Kidney (tissue), 14 donors: ENCODE measurements around the gene SRCIN1. TPM values are rescaled to one million over a fixed set of nuclear protein-coding genes. Genes with fewer than 3 reads are reported as not detected.
"Not testable (repeated sequence)": the region's sequence is repeated elsewhere in the genome, so short reads cannot be mapped to it uniquely, and the experiment has no call there.

ENCODE experiments used
- DNase-seq, 5 donors: peaks; one replicate each; pipeline ENCODE4 v3.0.0-alpha.2; 2013 to 2020
- FAIRE-seq: peaks from 2 replicates; lab custom pipeline; 2012; peaks lifted over from hg19 to GRCh38; lab: Jason Lieb, UNC
- H3K27ac ChIP-seq, 2 donors: one replicate each; pipeline ENCODE4 v1.7.0; 2013; ENCODE audit warnings: low read depth in 2 of 2, low read length in 2 of 2, inconsistent platforms in 1 of 2
- H3K27me3 ChIP-seq: one replicate; pipeline ENCODE4 v1.7.1; 2013; ENCODE audit warnings: low read length, inconsistent platforms; ENCODE audit not compliant: control insufficient read depth, insufficient read depth
- H3K36me3 ChIP-seq, 3 donors: one replicate each; pipeline versions ENCODE4 v1.7.0 to v1.7.1; 2013; ENCODE audit warnings: low read length in 3 of 3, control low read depth in 1 of 3, inconsistent platforms in 1 of 3; ENCODE audit not compliant: insufficient read depth in 3 of 3, control insufficient read depth in 2 of 3
- H3K4me1 ChIP-seq, 3 donors: one replicate each; pipeline versions ENCODE4 v1.7.0 to v1.7.1; 2013; ENCODE audit warnings: low read length in 3 of 3, inconsistent platforms in 1 of 3, low read depth in 1 of 3; ENCODE audit not compliant: control insufficient read depth in 2 of 3, insufficient read depth in 2 of 3
- H3K4me3 ChIP-seq, 3 donors: one replicate each; pipeline versions ENCODE4 v1.7.0 to v1.8.1; 2013; ENCODE audit warnings: low read length in 3 of 3, control low read depth in 1 of 3, inconsistent platforms in 1 of 3
- H3K9ac ChIP-seq, 3 donors: one replicate each; pipeline versions ENCODE4 v1.7.0 to v1.7.1; 2013; ENCODE audit warnings: low read length in 3 of 3, control low read depth in 1 of 3, inconsistent platforms in 1 of 3
- H3K9me3 ChIP-seq, 3 donors: one replicate each; pipeline versions ENCODE4 v1.7.0 to v1.7.1; 2013; ENCODE audit warnings: low read length in 3 of 3, control low read depth in 1 of 3, inconsistent platforms in 1 of 3; ENCODE audit not compliant: control insufficient read depth in 2 of 3, insufficient read depth in 1 of 3
- CTCF ChIP-seq: IDR thresholded peaks from 3 replicates; pipeline ENCODE4 v1.5.1; 2012; ENCODE audit warnings: mild to moderate bottlenecking, moderate library complexity, borderline replicate concordance; ENCODE audit not compliant: insufficient read depth; ENCODE audit errors: extremely low read depth
- intact Hi-C: fragments of 100-400 bp; cut with DNase I; formaldehyde crosslinking; loops from one replicate; pipeline ENCODE4 v1.11.1; 2022
- polyA plus RNA-seq: library from polyadenylated mRNA; stranded (reverse); fragments of 350-450 nt; fragmentation: Illumina TruSeq; extraction: RNeasy Lipid Tissue Mini Kit (QIAGEN cat#74804); gene quantifications from one replicate; pipeline ENCODE4 v1.2.3, GENCODE V29; 2014; ENCODE audit warnings: low read depth, low replicate concordance; ENCODE audit not compliant: insufficient read depth
- total RNA-seq: library from RNA; stranded (reverse); fragmentation: NEBNext Ultra II Directional; extraction: Animal tissue kit (Norgen Biotek cat#: 25700); gene quantifications from one replicate; pipeline ENCODE4 v1.2.1, GENCODE V29; 2021
- donor health status: control.
- donor health status: control.
- donor health status: control.
- donor health status: control.
- donor health status: control.
- donor health status: DM: yes; HTN: yes; CAD: no.
- donor health status: Normal renal cell carcinoma (clear cell type).

The SRCIN1 gene
- total and polyA plus RNA-seq, 2 donors from 2014 or later = 0.34 to 6.1 TPM

GRCh38 chr17:38532451-38532850, 73.3 kb downstream of the SRCIN1 start:
- intact Hi-C loops = no loop called here
- FAIRE-seq (no peak), DNase-seq (peak in 1 of 5 donors; percentile 31)
- no peak overlapping the region for H3K9ac ChIP-seq
- no peak overlapping the region for H3K4me3 ChIP-seq
- no peak overlapping the region for H3K27ac ChIP-seq
- H3K36me3 ChIP-seq = no peaks in the 10 kb centered on the region
- no peaks in the 10 kb centered on the region for H3K9me3 ChIP-seq
- TF ChIP-seq CTCF = no peak
- no peaks in the 10 kb centered on the region for H3K4me1 ChIP-seq
- H3K27me3 ChIP-seq = peaks cover 3% of the 10 kb centered on the region

- peak in 1 of 5 donors; percentile 28 for DNase-seq
- H3K9me3 ChIP-seq, H3K4me3 ChIP-seq, H3K9ac ChIP-seq, H3K36me3 ChIP-seq, FAIRE-seq, H3K27me3 ChIP-seq, H3K27ac ChIP-seq, H3K4me1 ChIP-seq, intact Hi-C loops: not testable (repeated sequence)
Measured at GRCh38 chr17:38531761-38532160, 74.0 kb downstream of the SRCIN1 start.

- H3K9ac ChIP-seq, H3K4me1 ChIP-seq, H3K4me3 ChIP-seq, H3K36me3 ChIP-seq, intact Hi-C loops, H3K27me3 ChIP-seq, FAIRE-seq, H3K9me3 ChIP-seq, H3K27ac ChIP-seq: not testable (repeated sequence)
- DNase-seq = peak in 1 of 5 donors; percentile 40
Measured at GRCh38 chr17:38530856-38531255, 74.9 kb downstream of the SRCIN1 start.

- not testable (repeated sequence) for H3K9me3 ChIP-seq
Measured at GRCh38 chr17:38528141-38528540, 77.6 kb downstream of the SRCIN1 start.

GRCh38 chr17:38526526-38526925, 79.2 kb downstream of the SRCIN1 start:
- H3K4me3 ChIP-seq, H3K4me1 ChIP-seq, H3K27ac ChIP-seq, H3K27me3 ChIP-seq, FAIRE-seq, H3K36me3 ChIP-seq, intact Hi-C loops, H3K9me3 ChIP-seq, H3K9ac ChIP-seq: not testable (repeated sequence)
- peak in 2 of 5 donors; percentile 10 to 12 for DNase-seq

More at GRCh38 chr17:38528141-38528540, 77.6 kb downstream of the SRCIN1 start:
- FAIRE-seq, H3K27ac ChIP-seq, H3K4me1 ChIP-seq, H3K9ac ChIP-seq, intact Hi-C loops, H3K27me3 ChIP-seq, H3K36me3 ChIP-seq, H3K4me3 ChIP-seq: not testable (repeated sequence)
- peak in 3 of 5 donors; percentile 29 to 53 (median 50) for DNase-seq
